DOHH2 (cell line): ENCODE measurements around the gene RARB.

Source experiments
- EZH2phosphoT487 ChIP-seq: fragments of 200-600 bp; sonication (generic); IDR thresholded peaks from 2 replicates; pipeline ENCODE4 v1.6.1; 2017; ENCODE audit warnings: borderline replicate concordance, mild to moderate bottlenecking, antibody characterized with exemption, low read length, moderate library complexity, mixed read lengths
- TF ChIP-seq, protein P1 (sequence below): fragments of 200-600 bp; sonication (generic); IDR thresholded peaks from one replicate; pipeline ENCODE4 v1.5.1; 2014; ENCODE audit warnings: antibody characterized with exemption, mild to moderate bottlenecking, low read depth, low read length; ENCODE audit not compliant: poor library complexity, severe bottlenecking

GRCh38 chr3:25563601-25564000, 135.5 kb downstream of the RARB start:
- TF ChIP-seq, protein P1, sequence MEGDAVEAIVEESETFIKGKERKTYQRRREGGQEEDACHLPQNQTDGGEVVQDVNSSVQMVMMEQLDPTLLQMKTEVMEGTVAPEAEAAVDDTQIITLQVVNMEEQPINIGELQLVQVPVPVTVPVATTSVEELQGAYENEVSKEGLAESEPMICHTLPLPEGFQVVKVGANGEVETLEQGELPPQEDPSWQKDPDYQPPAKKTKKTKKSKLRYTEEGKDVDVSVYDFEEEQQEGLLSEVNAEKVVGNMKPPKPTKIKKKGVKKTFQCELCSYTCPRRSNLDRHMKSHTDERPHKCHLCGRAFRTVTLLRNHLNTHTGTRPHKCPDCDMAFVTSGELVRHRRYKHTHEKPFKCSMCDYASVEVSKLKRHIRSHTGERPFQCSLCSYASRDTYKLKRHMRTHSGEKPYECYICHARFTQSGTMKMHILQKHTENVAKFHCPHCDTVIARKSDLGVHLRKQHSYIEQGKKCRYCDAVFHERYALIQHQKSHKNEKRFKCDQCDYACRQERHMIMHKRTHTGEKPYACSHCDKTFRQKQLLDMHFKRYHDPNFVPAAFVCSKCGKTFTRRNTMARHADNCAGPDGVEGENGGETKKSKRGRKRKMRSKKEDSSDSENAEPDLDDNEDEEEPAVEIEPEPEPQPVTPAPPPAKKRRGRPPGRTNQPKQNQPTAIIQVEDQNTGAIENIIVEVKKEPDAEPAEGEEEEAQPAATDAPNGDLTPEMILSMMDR, result no peak
- no peak for TF ChIP-seq EZH2phosphoT487
